NB4 (cell line): ENCODE results near the gene VGF.
"Not testable (repeated sequence)": the region's sequence is repeated elsewhere in the genome, so short reads cannot be mapped to it uniquely, and the experiment has no call there.

Source experiments
- POLR2A ChIP-seq: IDR thresholded peaks from 2 replicates; pipeline ENCODE4 v1.6.1; 2011; ENCODE audit warnings: mild to moderate bottlenecking; ENCODE audit not compliant: insufficient read length; ENCODE audit errors: extremely low read depth
- TF ChIP-seq, protein P1 (sequence below): IDR thresholded peaks from one replicate; pipeline ENCODE4 v1.5.1; 2012; ENCODE audit warnings: low read depth, low read length

DNA sequence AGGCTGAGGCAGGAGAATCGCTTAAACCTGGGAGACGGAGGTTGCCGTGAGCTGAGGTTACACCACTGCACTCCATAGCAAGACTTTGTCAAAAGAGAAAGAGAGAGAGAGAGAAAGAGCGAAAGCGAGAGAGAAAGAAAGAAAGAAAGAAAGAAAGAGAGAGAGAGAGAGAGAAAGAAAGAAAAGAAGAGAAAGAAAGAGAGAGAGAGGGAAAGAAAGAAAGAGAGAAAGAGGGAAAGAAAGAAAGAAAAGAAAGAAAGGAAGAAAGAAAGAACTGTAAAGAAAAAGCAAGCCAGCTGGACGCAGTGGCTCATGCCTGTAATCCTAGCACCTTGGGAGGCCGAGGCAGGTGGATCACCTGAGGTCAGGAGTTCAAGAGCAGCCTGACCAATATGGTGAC lies 52.2 kb downstream of the VGF start:
- TF ChIP-seq, protein P1, sequence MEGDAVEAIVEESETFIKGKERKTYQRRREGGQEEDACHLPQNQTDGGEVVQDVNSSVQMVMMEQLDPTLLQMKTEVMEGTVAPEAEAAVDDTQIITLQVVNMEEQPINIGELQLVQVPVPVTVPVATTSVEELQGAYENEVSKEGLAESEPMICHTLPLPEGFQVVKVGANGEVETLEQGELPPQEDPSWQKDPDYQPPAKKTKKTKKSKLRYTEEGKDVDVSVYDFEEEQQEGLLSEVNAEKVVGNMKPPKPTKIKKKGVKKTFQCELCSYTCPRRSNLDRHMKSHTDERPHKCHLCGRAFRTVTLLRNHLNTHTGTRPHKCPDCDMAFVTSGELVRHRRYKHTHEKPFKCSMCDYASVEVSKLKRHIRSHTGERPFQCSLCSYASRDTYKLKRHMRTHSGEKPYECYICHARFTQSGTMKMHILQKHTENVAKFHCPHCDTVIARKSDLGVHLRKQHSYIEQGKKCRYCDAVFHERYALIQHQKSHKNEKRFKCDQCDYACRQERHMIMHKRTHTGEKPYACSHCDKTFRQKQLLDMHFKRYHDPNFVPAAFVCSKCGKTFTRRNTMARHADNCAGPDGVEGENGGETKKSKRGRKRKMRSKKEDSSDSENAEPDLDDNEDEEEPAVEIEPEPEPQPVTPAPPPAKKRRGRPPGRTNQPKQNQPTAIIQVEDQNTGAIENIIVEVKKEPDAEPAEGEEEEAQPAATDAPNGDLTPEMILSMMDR = not testable (repeated sequence)
- TF ChIP-seq POLR2A = not testable (repeated sequence)
